GM12864 (cell line): ENCODE results near the gene TIMP1.

Experiments used
- DNase-seq: peaks from one replicate; pipeline ENCODE4 v3.0.0-alpha.2; 2011; ENCODE audit warnings: low read depth
- H3K4me3 ChIP-seq: 2 replicates; pipeline ENCODE4 v1.5.1; 2011; ENCODE audit warnings: mild to moderate bottlenecking, low read depth, low read length, control low read depth
- CTCF ChIP-seq: IDR thresholded peaks from 2 replicates; pipeline ENCODE4 v1.5.1; 2011; ENCODE audit warnings: low read depth, mild to moderate bottlenecking, moderate library complexity, low read length, control low read depth, inconsistent platforms; ENCODE audit errors: missing control alignments

Gene TIMP1

GRCh38 chrX:47560179-47560933 lies 21.9 kb upstream of the TIMP1 start:
- peak overlapping the region; percentile 58 for H3K4me3 ChIP-seq
- no peak for TF ChIP-seq CTCF
- DNase-seq = no peak

- no peak for TF ChIP-seq CTCF
- peak within 1 kb of the TSS; percentile 85 for H3K4me3 ChIP-seq
- DNase-seq = peak; percentile 98
Observed at GRCh38 chrX:47560934-47561658, 21.1 kb upstream of the TIMP1 start, which contains the start of gene ARAF. TSS of gene ARAF (plus strand) at chrX:47561205. CDS start at chrX:47562968, 1,763 bp downstream.

- no peak for DNase-seq
- no peak for TF ChIP-seq CTCF
- H3K4me3 ChIP-seq = peak overlapping the region; percentile 85
Observed at GRCh38 chrX:47561659-47562151, 20.5 kb upstream of the TIMP1 start.

- TF ChIP-seq CTCF = peak; percentile 43
- DNase-seq = no peak
- H3K4me3 ChIP-seq = no peak overlapping the region
Observed at GRCh38 chrX:47562615-47563243, 19.5 kb upstream of the TIMP1 start.

GRCh38 chrX:47563801-47564315 lies 18.4 kb upstream of the TIMP1 start:
- H3K4me3 ChIP-seq = no peak overlapping the region
- DNase-seq = no peak
- TF ChIP-seq CTCF = no peak

- DNase-seq = no peak
- no peak overlapping the region for H3K4me3 ChIP-seq
- TF ChIP-seq CTCF = no peak
Observed at GRCh38 chrX:47564438-47565085, 17.7 kb upstream of the TIMP1 start.
